PC-3 (cell line): ENCODE results near the gene ZMAT1.

ENCODE experiments used
- CTCF ChIP-seq: fragments of 300-600 bp; sonication (generic); conservative IDR thresholded peaks from 2 replicates; pipeline ENCODE4 v1.5.1; 2017; ENCODE audit warnings: antibody characterized with exemption, low read depth, mild to moderate bottlenecking, low read length
- EZH2 ChIP-seq: fragments of 300-600 bp; sonication (generic); IDR thresholded peaks from one replicate; pipeline ENCODE4 v1.6.1; 2017; ENCODE audit warnings: antibody characterized with exemption, mild to moderate bottlenecking, low read length; ENCODE audit not compliant: unreplicated experiment

GRCh38 chrX:101932249-101932570 lies 383 bp upstream of the ZMAT1 start:
- TF ChIP-seq CTCF, result no peak
- no peak for TF ChIP-seq EZH2
